Activated naive CD8-positive, alpha-beta T cell treated with anti-CD3 and anti-CD28 coated beads, Interleukin-2, amount 10 ng/mL, durations not matched to agents 7 days and 5 days (primary cell): ENCODE measurements around the gene WDFY4. TPM values are rescaled to one million over a fixed set of nuclear protein-coding genes. Genes with fewer than 3 reads are reported as not detected.

Source experiments
- ATAC-seq: fragments of 150-1000 bp; cut with Tn5 transposase; one replicate; pipeline ENCODE4 v1.10.0; 2021; ENCODE audit warnings: low read depth, moderate library complexity
- POLR2A ChIA-PET: fragments of 350-600 bp; sonication (Branson Sonifier 250); formaldehyde crosslinking; loops from one replicate; lab custom pipeline; 2021; ENCODE audit warnings: antibody characterized with exemption; lab: Charles Lee
- DNase-seq: peaks from one replicate; pipeline ENCODE4 v3.0.0; 2021
- H3K27ac Mint-ChIP-seq: one replicate; pipeline ENCODE4 v1.8.0; 2022; ENCODE audit warnings: mild to moderate bottlenecking, mixed read lengths
- H3K27me3 Mint-ChIP-seq: one replicate; pipeline ENCODE4 v1.8.0; 2022; ENCODE audit warnings: mild to moderate bottlenecking, moderate library complexity, mixed read lengths
- H3K36me3 Mint-ChIP-seq: one replicate; pipeline ENCODE4 v1.8.0; 2021; ENCODE audit warnings: mild to moderate bottlenecking, mixed read lengths
- H3K4me1 Mint-ChIP-seq: one replicate; pipeline ENCODE4 v1.8.0; 2021; ENCODE audit warnings: mixed read lengths
- H3K4me3 Mint-ChIP-seq: one replicate; pipeline ENCODE4 v1.8.0; 2022; ENCODE audit warnings: mild to moderate bottlenecking, moderate library complexity, mixed read lengths
- H3K9me3 Mint-ChIP-seq: one replicate; pipeline ENCODE4 v1.8.0; 2021; ENCODE audit warnings: mixed read lengths
- total RNA-seq, 2 experiments: library from RNA; stranded (reverse); gene quantifications; one replicate each; pipeline ENCODE4 v1.2.3, GENCODE V29; 2021

WDFY4 gene
- total RNA-seq, 2 experiments from 2014 or later, result 1.5 to 2.4 TPM

- H3K27me3 Mint-ChIP-seq, result peaks cover 25% of the 10 kb centered on the region
- H3K36me3 Mint-ChIP-seq, result no peaks in the 10 kb centered on the region
- no peak overlapping the region for H3K4me3 Mint-ChIP-seq
- DNase-seq, result no peak
- ATAC-seq, result peak; percentile 30
- H3K4me1 Mint-ChIP-seq, result peaks cover 28% of the 10 kb centered on the region
- H3K9me3 Mint-ChIP-seq, result no peaks in the 10 kb centered on the region
- POLR2A ChIA-PET, result no interaction called here
- H3K27ac Mint-ChIP-seq, result no peak overlapping the region
Measured at GRCh38 chr10:48789486-48790456, 105.1 kb downstream of the WDFY4 start.

GRCh38 chr10:48790457-48791044 is 105.9 kb downstream of the WDFY4 start:
- peaks cover 23% of the 10 kb centered on the region for H3K27me3 Mint-ChIP-seq
- H3K4me3 Mint-ChIP-seq, result peak overlapping the region; percentile 3
- H3K27ac Mint-ChIP-seq, result no peak overlapping the region
- peaks cover 28% of the 10 kb centered on the region for H3K4me1 Mint-ChIP-seq
- H3K36me3 Mint-ChIP-seq, result no peaks in the 10 kb centered on the region
- no peaks in the 10 kb centered on the region for H3K9me3 Mint-ChIP-seq
- ATAC-seq, result no peak
- no peak for DNase-seq
- POLR2A ChIA-PET, result no interaction called here

- peaks cover 17% of the 10 kb centered on the region for H3K27me3 Mint-ChIP-seq
- peak overlapping the region; percentile 48 for H3K27ac Mint-ChIP-seq
- no peak for DNase-seq
- POLR2A ChIA-PET, result interaction anchor here (2.2 kb wide), 1 partner anchor 11 kb away, joined by 18 read pairs; no protein-coding TSS in a partner anchor
- no peaks in the 10 kb centered on the region for H3K36me3 Mint-ChIP-seq
- no peak overlapping the region for H3K4me3 Mint-ChIP-seq
- no peaks in the 10 kb centered on the region for H3K9me3 Mint-ChIP-seq
- peaks cover 28% of the 10 kb centered on the region for H3K4me1 Mint-ChIP-seq
- no peak for ATAC-seq
Measured at GRCh38 chr10:48791267-48791928, 106.7 kb downstream of the WDFY4 start.

GRCh38 chr10:48792121-48792520 is 107.4 kb downstream of the WDFY4 start:
- Mint-ChIP-seq H3K27me3 (peaks cover 16% of the 10 kb centered on the region), H3K36me3 (no peaks in the 10 kb centered on the region), H3K4me1 (peaks cover 28% of the 10 kb centered on the region), H3K9me3 (no peaks in the 10 kb centered on the region), H3K4me3 (peak overlapping the region; percentile 17), H3K27ac (peak overlapping the region; percentile 48)
- no peak for ATAC-seq
- no peak for DNase-seq
- POLR2A ChIA-PET, result interaction anchor here (1.1 to 2.2 kb wide), 3 partner anchors 11 to 28 kb away, joined by 4 to 18 read pairs (median 4); no protein-coding TSS in a partner anchor

GRCh38 chr10:48792687-48793096 is 108.0 kb downstream of the WDFY4 start:
- H3K27ac Mint-ChIP-seq, result no peak overlapping the region
- peaks cover 26% of the 10 kb centered on the region for H3K4me1 Mint-ChIP-seq
- ATAC-seq (peak; percentile 92), DNase-seq (peak; percentile 52)
- H3K27me3 Mint-ChIP-seq, result peaks cover 12% of the 10 kb centered on the region
- no peaks in the 10 kb centered on the region for H3K36me3 Mint-ChIP-seq
- POLR2A ChIA-PET, result interaction anchor here (1.1 to 2.2 kb wide), 3 partner anchors 10 to 28 kb away, joined by 4 to 18 read pairs (median 4); no protein-coding TSS in a partner anchor
- H3K9me3 Mint-ChIP-seq, result no peaks in the 10 kb centered on the region
- no peak overlapping the region for H3K4me3 Mint-ChIP-seq

GRCh38 chr10:48794074-48794473 is 109.4 kb downstream of the WDFY4 start:
- no peak for DNase-seq
- peaks cover 2% of the 10 kb centered on the region for H3K27me3 Mint-ChIP-seq

GRCh38 chr10:48796713-48797245 is 112.1 kb downstream of the WDFY4 start:
- ATAC-seq, result no peak
- Mint-ChIP-seq H3K4me3 (no peak overlapping the region), H3K27ac (no peak overlapping the region), H3K9me3 (peaks cover 3% of the 10 kb centered on the region), H3K4me1 (peaks cover 28% of the 10 kb centered on the region), H3K36me3 (peaks cover 5% of the 10 kb centered on the region), H3K27me3 (no peaks in the 10 kb centered on the region)
- no peak for DNase-seq
- POLR2A ChIA-PET, result no interaction called here

More at GRCh38 chr10:48794074-48794473, 109.4 kb downstream of the WDFY4 start:
- peaks cover 28% of the 10 kb centered on the region for H3K4me1 Mint-ChIP-seq
- H3K36me3 Mint-ChIP-seq, result no peaks in the 10 kb centered on the region
- ATAC-seq, result no peak
- POLR2A ChIA-PET, result no interaction called here
- no peaks in the 10 kb centered on the region for H3K9me3 Mint-ChIP-seq
- H3K27ac Mint-ChIP-seq, result no peak overlapping the region
- H3K4me3 Mint-ChIP-seq, result no peak overlapping the region

GRCh38 chr10:48797830-48798229 is 113.2 kb downstream of the WDFY4 start:
- DNase-seq (no peak), ATAC-seq (no peak)
- POLR2A ChIA-PET, result no interaction called here
- Mint-ChIP-seq H3K27me3 (no peaks in the 10 kb centered on the region), H3K27ac (no peak overlapping the region), H3K4me1 (peaks cover 33% of the 10 kb centered on the region), H3K36me3 (peaks cover 8% of the 10 kb centered on the region), H3K9me3 (peaks cover 3% of the 10 kb centered on the region), H3K4me3 (no peak overlapping the region)

GRCh38 chr10:48798481-48799254 is 114.0 kb downstream of the WDFY4 start:
- peak overlapping the region; percentile 43 for H3K27ac Mint-ChIP-seq
- POLR2A ChIA-PET, result no interaction called here
- no peak overlapping the region for H3K4me3 Mint-ChIP-seq
- DNase-seq, result no peak
- H3K27me3 Mint-ChIP-seq, result no peaks in the 10 kb centered on the region
- H3K9me3 Mint-ChIP-seq, result peaks cover 3% of the 10 kb centered on the region
- H3K4me1 Mint-ChIP-seq, result peaks cover 40% of the 10 kb centered on the region
- H3K36me3 Mint-ChIP-seq, result peaks cover 8% of the 10 kb centered on the region
- ATAC-seq, result no peak

- H3K4me1 Mint-ChIP-seq, result peaks cover 48% of the 10 kb centered on the region
- POLR2A ChIA-PET, result no interaction called here
- H3K4me3 Mint-ChIP-seq, result no peak overlapping the region
- DNase-seq, result no peak
- peak overlapping the region; percentile 92 for H3K27ac Mint-ChIP-seq
- no peaks in the 10 kb centered on the region for H3K27me3 Mint-ChIP-seq
- H3K9me3 Mint-ChIP-seq, result peaks cover 3% of the 10 kb centered on the region
- ATAC-seq, result no peak
- peaks cover 8% of the 10 kb centered on the region for H3K36me3 Mint-ChIP-seq
Measured at GRCh38 chr10:48799341-48800006, 114.8 kb downstream of the WDFY4 start.

- DNase-seq, result no peak
- peaks cover 8% of the 10 kb centered on the region for H3K36me3 Mint-ChIP-seq
- no peaks in the 10 kb centered on the region for H3K27me3 Mint-ChIP-seq
- POLR2A ChIA-PET, result interaction anchor here (0.7 kb wide), 1 partner anchor 29 kb away, joined by 6 read pairs; no protein-coding TSS in a partner anchor
- H3K9me3 Mint-ChIP-seq, result peaks cover 3% of the 10 kb centered on the region
- peak overlapping the region; percentile 92 for H3K27ac Mint-ChIP-seq
- H3K4me3 Mint-ChIP-seq, result peak overlapping the region; percentile 61
- H3K4me1 Mint-ChIP-seq, result peaks cover 54% of the 10 kb centered on the region
- ATAC-seq, result peak; percentile 68
Measured at GRCh38 chr10:48800007-48800675, 115.5 kb downstream of the WDFY4 start.
